GM21447 (cell line): Measurements from ENCODE around the gene MTIF3.

Experiments
- ATAC-seq: cut with Tn5 transposase; IDR thresholded peaks from one replicate; pipeline ENCODE4 v1.9.1; 2021; ENCODE audit not compliant: unreplicated experiment

MTIF3 gene

GRCh38 chr13:27461940-27462584 lies 11.7 kb upstream of the MTIF3 start:
- ATAC-seq: no peak

- ATAC-seq: no peak
Measured at GRCh38 chr13:27455331-27455855, 5.0 kb upstream of the MTIF3 start.

GRCh38 chr13:27450921-27451471 lies 632 bp upstream of the MTIF3 start:
- no peak for ATAC-seq

- ATAC-seq: no peak
Measured at GRCh38 chr13:27449081-27449603, 1.2 kb downstream of the MTIF3 start.

GRCh38 chr13:27448308-27448707 lies 2.1 kb downstream of the MTIF3 start:
- no peak for ATAC-seq

GRCh38 chr13:27446986-27447583 lies 3.3 kb downstream of the MTIF3 start:
- peak; percentile 37 for ATAC-seq

GRCh38 chr13:27442797-27443196 lies 7.6 kb downstream of the MTIF3 start:
- ATAC-seq: no peak

- ATAC-seq: no peak
Measured at GRCh38 chr13:27442071-27442647, 8.2 kb downstream of the MTIF3 start.

- ATAC-seq: no peak
Measured at GRCh38 chr13:27440408-27440807, 10.0 kb downstream of the MTIF3 start.

- ATAC-seq: no peak
Measured at GRCh38 chr13:27437126-27437525, 13.2 kb downstream of the MTIF3 start.

- ATAC-seq: no peak
Measured at GRCh38 chr13:27432611-27433210, 17.7 kb downstream of the MTIF3 start.

GRCh38 chr13:27432180-27432579 lies 18.2 kb downstream of the MTIF3 start:
- no peak for ATAC-seq

- ATAC-seq: no peak
Measured at GRCh38 chr13:27428160-27428559, 22.2 kb downstream of the MTIF3 start.

- no peak for ATAC-seq
Measured at GRCh38 chr13:27427641-27428040, 22.7 kb downstream of the MTIF3 start.

- peak; percentile 76 for ATAC-seq
Measured at GRCh38 chr13:27425918-27426630, 24.3 kb downstream of the MTIF3 start.

GRCh38 chr13:27425158-27425917 lies 25.0 kb downstream of the MTIF3 start:
- peak; percentile 1 for ATAC-seq

GRCh38 chr13:27424246-27425157 lies 25.9 kb downstream of the MTIF3 start, which contains the start of gene GTF3A:
Gene GTF3A (plus strand): TSS chr13:27424619.
- peak; percentile 47 for ATAC-seq

GRCh38 chr13:27423333-27423732 lies 27.0 kb downstream of the MTIF3 start:
- no peak for ATAC-seq
